Ishikawa (cell line): ENCODE measurements around the gene TRIM72.

Experiments used
- EGR1 ChIP-seq: IDR thresholded peaks from 2 replicates; pipeline ENCODE4 v1.6.1; 2012
- EP300 ChIP-seq: IDR thresholded peaks from 2 replicates; pipeline ENCODE4 v1.6.1; 2012; ENCODE audit warnings: borderline replicate concordance
- FOXM1 ChIP-seq: IDR thresholded peaks from 2 replicates; pipeline ENCODE4 v1.6.1; 2012; ENCODE audit warnings: low read depth, borderline replicate concordance
- MAX ChIP-seq: IDR thresholded peaks from 2 replicates; pipeline ENCODE4 v1.6.1; 2012
- NFIC ChIP-seq: IDR thresholded peaks from 2 replicates; pipeline ENCODE4 v1.6.1; 2012
- RAD21 ChIP-seq: IDR thresholded peaks from 2 replicates; pipeline ENCODE4 v1.6.1; 2012; ENCODE audit warnings: low read depth
- TAF1 ChIP-seq: IDR thresholded peaks from 2 replicates; pipeline ENCODE4 v1.6.1; 2012; ENCODE audit warnings: low read depth, mild to moderate bottlenecking
- TEAD4 ChIP-seq: IDR thresholded peaks from 2 replicates; pipeline ENCODE4 v1.6.1; 2012
- USF1 ChIP-seq: IDR thresholded peaks from 2 replicates; pipeline ENCODE4 v1.6.1; 2012
- YY1 ChIP-seq: IDR thresholded peaks from 2 replicates; pipeline ENCODE4 v1.6.1; 2012; ENCODE audit warnings: low read depth

- TF ChIP-seq NFIC, result no peak
- TF ChIP-seq EP300, result no peak
- no peak for TF ChIP-seq USF1
- no peak for TF ChIP-seq YY1
- TF ChIP-seq TEAD4, result no peak
- no peak for TF ChIP-seq TAF1
- no peak for TF ChIP-seq EGR1
- no peak for TF ChIP-seq MAX
- TF ChIP-seq RAD21, result no peak
- no peak for TF ChIP-seq FOXM1
These were observed 45.1 kb upstream of the TRIM72 start for GRCh38 chr16:31168848-31169247.
